LoVo (cell line): ENCODE measurements around the gene FAM98A.

Experiments used
- DNase-seq: peaks from one replicate; pipeline ENCODE4 v3.0.0-alpha.2; 2016; ENCODE audit warnings: low spot score

Gene FAM98A

DNA sequence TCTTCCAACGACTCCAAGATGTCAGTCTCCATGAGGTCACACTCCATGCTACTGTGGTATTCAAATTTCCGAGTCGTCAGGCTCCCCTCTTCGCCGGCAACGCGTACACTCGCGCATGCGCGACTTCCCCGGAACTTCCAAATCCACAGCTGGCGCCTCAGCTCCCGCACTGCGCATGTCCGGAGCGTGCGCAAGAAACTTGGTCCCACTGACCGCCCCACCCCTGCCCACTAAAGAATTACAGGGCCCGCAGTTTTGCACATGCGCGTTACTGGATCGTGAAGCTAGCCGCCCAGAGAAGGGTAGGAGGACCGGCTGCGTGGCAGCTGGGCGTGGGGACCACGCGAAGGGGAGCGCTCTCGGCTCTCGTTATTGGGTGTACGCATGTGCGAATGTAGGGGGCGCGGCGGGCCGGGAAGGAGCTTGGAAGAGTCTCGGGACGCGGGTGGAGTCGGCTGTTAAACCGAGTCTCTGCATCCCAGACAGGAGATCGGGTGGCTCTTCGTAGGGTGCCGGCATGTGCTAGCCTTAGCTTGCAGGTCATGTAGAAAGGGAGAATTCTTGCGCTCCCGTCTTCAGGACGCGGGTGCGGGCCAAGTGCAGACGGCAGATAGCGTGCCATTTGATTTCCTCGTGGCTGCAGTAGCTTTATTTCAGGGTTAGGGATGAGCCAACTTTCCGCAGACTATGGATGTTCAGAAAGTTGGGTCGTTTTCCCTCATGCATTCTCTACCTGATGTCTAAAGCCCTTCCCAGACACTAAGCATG, at the start of gene FAM98A:
TSS of gene FAM98A (minus strand) at position 125 of the 768 bp plus-strand sequence. CDS start at position 47, 78 bp downstream.
- peak; percentile 99 for DNase-seq

- no peak for DNase-seq
Observed at GRCh38 chr2:33645861-33646260, 46.8 kb upstream of the FAM98A start.

GRCh38 chr2:33644215-33644614, 45.1 kb upstream of the FAM98A start:
- DNase-seq, result no peak

GRCh38 chr2:33636001-33636400, 36.9 kb upstream of the FAM98A start:
- no peak for DNase-seq

- DNase-seq, result no peak
Observed at GRCh38 chr2:33634261-33634910, 35.3 kb upstream of the FAM98A start.

GRCh38 chr2:33633315-33633714, 34.2 kb upstream of the FAM98A start:
- DNase-seq, result no peak

- DNase-seq, result no peak
Observed at GRCh38 chr2:33632831-33633230, 33.7 kb upstream of the FAM98A start.

DNA sequence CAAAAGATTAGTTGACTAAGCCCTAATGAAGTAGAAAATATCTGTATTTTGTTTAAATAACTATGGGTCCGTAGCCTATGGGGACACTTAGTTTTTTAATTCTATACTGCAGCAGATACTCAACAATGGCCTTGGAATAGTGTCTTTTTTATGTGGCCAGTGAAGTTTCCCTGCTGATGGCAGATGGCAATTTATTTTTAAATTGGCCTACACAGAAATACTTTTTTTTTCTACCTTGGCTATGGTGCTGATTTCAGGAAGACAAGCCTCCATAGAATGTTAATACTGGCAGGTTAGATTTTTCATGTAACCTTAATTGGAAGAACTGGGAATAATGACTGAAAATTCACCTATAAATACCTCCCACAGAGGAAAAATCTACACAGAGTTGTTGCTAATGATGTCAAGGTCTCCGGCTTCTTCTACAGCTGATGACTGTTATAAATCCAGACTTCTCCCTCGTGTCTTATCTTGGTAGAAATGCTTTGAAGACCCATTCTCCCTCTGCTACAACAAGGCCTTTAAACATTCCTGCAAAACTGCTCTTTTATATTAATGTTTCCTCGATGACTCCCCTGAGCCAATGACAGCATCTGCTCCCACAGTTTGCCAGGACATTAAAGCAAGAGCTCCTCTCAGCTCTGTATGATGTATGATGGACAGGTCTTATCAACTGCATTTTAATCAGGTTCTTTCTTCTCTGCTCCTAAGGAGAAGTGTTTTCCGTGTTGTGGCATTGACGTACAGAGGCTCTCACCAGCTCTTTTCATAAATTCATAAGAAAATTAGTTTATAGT, 29.1 kb upstream of the FAM98A start:
- DNase-seq, result no peak

DNA sequence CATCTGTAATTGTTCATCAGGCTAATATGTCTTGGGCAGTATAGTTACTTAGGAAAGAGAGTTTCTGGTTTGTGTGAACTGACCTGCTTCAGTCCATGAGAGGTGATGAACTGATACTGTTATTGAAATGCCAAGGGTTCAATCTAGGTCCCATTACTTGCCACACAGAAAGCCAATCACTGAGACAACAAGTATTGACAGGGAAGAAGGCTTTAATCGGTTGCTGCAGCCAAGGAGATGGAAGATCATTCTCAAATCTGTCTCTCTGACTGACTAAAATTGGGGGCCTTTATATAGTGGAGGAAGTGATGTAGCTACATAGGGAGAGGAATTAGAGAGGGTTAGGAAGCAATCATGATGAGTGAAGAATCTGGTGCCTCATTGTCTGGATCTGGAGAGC, 19.9 kb upstream of the FAM98A start:
- DNase-seq, result no peak

DNA sequence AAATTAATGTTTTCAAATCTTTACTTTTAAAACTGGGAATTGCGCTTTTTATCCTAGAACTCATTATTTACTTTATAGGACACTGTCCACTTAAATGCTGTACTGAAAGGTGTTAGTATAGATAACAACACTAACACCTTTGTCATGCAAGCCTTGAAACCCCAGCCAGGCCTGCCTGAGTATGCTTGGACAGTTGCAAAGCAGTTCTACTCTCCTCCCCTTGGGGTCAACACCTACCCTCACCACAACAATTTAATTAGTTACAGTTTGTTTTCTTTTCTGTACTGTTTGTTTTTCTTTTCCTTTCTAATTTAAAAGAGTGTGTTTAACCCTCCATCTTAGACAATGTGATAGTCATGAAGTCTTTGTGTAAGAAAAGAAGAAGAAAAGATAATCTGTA, 18.9 kb upstream of the FAM98A start:
- DNase-seq, result no peak

GRCh38 chr2:33617401-33617800, 18.3 kb upstream of the FAM98A start:
- DNase-seq, result no peak

- DNase-seq, result no peak
Observed at GRCh38 chr2:33616873-33617272, 17.8 kb upstream of the FAM98A start.

GRCh38 chr2:33614190-33614589, 15.1 kb upstream of the FAM98A start:
- no peak for DNase-seq

- no peak for DNase-seq
Observed at GRCh38 chr2:33607905-33608304, 8.8 kb upstream of the FAM98A start.

DNA sequence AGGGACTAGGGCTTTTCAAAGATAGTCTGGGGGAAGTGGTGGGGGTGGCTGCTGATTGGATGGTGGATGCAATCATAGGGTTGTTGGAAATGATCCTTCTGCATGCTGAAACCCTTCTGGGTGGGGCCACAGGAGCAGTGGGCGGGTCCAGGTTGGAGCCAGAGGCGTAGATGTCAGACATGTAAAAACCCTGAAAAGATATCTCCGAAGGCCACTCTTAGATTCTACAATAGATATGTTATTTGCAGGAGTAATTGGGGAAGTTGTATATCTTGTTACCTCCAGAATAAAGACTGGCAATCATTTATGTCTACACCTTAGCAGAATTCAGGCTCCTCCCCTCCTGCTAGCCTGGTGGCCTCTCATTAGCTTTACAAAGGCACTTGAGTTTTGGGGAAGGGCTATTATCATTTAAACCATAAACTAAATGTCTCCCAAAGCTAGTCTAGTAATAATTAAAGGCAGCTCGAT, 8.2 kb upstream of the FAM98A start:
- no peak for DNase-seq

DNA sequence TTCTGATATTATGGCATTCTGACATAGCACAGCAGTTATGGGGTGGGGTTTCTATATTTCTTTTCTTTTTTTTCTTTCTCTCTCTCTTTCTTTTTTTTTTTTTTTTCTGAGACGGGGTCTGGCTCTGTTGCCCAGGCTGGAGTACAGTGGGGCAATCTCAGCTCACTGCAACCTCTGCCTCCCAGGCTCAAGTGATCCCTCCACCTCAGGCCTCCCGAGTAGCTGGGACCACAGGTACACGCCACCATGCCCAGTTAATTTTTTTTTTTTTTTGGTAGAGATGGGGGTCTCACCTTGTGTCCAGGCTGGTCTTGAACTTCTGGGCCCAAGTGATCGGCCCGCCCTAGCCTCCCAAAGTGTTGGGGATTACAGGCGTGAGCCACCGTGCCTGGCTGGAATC, 7.5 kb upstream of the FAM98A start:
- no peak for DNase-seq

- DNase-seq, result no peak
Observed at GRCh38 chr2:33606100-33606499, 7.0 kb upstream of the FAM98A start.

GRCh38 chr2:33605056-33605455, 6.0 kb upstream of the FAM98A start:
- DNase-seq, result no peak

GRCh38 chr2:33603416-33603815, 4.3 kb upstream of the FAM98A start:
- DNase-seq, result no peak

DNA sequence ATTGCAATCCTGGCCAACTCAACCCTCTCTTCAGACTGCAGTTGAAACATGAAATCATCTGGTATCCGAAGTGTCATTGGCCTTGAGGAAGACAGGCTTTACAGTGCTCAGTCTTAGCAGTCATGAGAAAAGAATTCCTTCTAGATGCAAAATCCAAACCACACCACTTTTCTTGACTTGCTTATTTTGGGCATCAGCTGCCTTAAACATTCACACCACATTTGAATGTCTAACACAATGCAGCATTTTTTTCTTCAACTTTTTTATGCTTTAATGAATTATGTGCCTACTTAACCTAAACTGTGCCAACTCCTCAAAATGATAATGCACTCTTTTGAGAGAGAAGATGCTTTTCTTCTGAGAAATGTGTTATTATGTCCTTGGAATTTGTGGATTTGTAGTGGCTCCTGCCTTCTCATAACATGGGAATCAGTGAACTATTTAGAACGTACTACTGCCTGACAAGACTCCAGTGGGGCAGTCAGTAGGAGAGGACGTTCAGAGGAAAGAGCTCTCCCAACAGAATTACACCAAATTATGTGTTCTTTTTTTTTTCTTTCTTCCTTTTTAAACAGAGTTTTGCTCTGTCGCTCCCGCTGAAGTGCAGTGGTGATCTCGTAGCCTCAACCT, 3.2 kb upstream of the FAM98A start:
- no peak for DNase-seq

- DNase-seq, result no peak
Observed at GRCh38 chr2:33599943-33600192, 769 bp upstream of the FAM98A start.

DNA sequence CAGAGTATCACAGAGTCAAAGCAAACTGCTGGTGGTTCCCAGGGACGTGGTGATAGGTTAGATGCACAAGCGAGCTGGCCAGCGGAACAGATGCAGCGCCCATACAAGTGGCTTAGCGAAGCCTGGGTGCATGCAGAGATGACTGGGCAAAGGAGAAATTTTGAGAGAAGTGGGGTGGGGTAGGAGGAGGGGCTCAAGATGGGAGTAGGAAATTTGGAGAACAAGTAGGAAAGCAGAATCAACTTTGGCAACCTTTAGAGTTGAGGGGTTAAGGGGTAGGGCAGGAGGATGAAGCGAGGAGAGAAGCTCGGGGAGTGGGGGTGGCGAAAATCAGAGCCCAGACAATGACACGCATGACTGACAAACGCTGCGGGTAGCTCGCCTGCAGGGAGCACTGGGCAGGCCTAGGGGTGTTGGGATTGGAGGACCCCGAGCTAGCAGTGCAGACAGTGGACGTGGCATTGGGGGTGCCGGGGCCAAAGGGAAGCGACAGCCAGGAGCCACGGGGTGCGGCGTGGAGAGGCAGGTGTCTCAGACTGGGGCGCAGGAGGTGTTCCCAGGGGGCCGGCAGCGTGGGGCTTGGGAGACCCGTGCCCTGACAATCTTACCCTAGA, 431 bp downstream of the FAM98A start:
- DNase-seq, result peak; percentile 18
